ENCODE data around the gene FAM135A.

DNA sequence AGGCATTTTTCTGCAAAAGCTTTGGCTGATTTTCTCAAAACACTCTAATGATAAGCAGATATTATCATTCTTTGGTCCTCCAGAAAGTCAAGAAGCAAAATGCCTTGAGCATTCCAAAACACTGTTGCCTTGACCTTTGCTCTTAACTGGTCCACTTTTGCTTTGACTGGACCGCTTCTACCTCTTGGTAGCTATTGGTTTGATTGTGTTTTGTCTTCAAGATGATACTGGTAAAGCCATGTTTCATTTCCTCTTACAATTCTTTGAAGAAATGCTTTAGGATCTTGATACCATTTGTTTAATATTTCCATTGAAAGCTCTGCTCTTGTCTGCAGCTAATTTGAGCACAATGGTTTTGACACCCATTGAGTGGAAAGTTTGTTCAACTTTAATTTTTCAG, 117.8 kb downstream of the FAM135A start:
- TF ChIP-seq EZH2 (IDR thresholded peaks at IDR 0.05) (no peak), POLR2AphosphoS5 (IDR thresholded peaks at IDR 0.05; ENCODE audit: borderline replicate concordance, low read depth, low read length) (no peak)

Data from SK-N-MC (cell line).